HEK293 (cell line): Measurements from ENCODE around the gene B3GALT5.

Source experiments
- CTCF ChIP-seq: fragments of 450-650 bp; formaldehyde crosslinking; IDR thresholded peaks from 2 replicates; pipeline ENCODE4 v1.5.1; 2016; ENCODE audit warnings: missing biosample characterization, missing genetic modification characterization
- KLF7 ChIP-seq: fragments of 450-650 bp; formaldehyde crosslinking; IDR thresholded peaks from 2 replicates; pipeline ENCODE4 v1.5.1; 2016; ENCODE audit warnings: missing biosample characterization, missing genetic modification characterization, borderline replicate concordance
- PBX3 ChIP-seq: sonication (generic); formaldehyde crosslinking; IDR thresholded peaks from 2 replicates; pipeline ENCODE4 v1.8.1; 2022; ENCODE audit warnings: mild to moderate bottlenecking, moderate library complexity, missing genetic modification reagents
- PRDM6 ChIP-seq: fragments of 450-650 bp; formaldehyde crosslinking; IDR thresholded peaks from 2 replicates; pipeline ENCODE4 v1.5.1; 2017; ENCODE audit warnings: missing biosample characterization, missing genetic modification characterization
- ZBTB26 ChIP-seq: fragments of 450-650 bp; formaldehyde crosslinking; optimal IDR thresholded peaks from 2 replicates; pipeline ENCODE3; 2016; ENCODE audit warnings: missing biosample characterization, mild to moderate bottlenecking, missing genetic modification characterization
- ZBTB49 ChIP-seq: fragments of 450-650 bp; formaldehyde crosslinking; IDR thresholded peaks from 2 replicates; pipeline ENCODE4 v1.5.1; 2016; ENCODE audit warnings: missing biosample characterization, missing genetic modification characterization, low read depth
- ZBTB7A ChIP-seq: fragments of 450-650 bp; formaldehyde crosslinking; IDR thresholded peaks from 2 replicates; pipeline ENCODE4 v1.5.1; 2016; ENCODE audit warnings: low read depth, missing biosample characterization, missing genetic modification characterization
- ZNF157 ChIP-seq: fragments of 450-650 bp; formaldehyde crosslinking; IDR thresholded peaks from 2 replicates; pipeline ENCODE4 v1.5.1; 2016; ENCODE audit warnings: missing biosample characterization, missing genetic modification characterization
- ZNF274 ChIP-seq, 2 experiments: fragments of 200-500 bp in 1 of 2; fragments of 450-650 bp in 1 of 2; sonication (Bioruptor generic) in 1 of 2; formaldehyde crosslinking in 1 of 2; IDR thresholded peaks; 2 replicates each; pipeline versions ENCODE4 v1.5.1 to v1.6.1; 2014 to 2016; ENCODE audit warnings: borderline replicate concordance in 1 of 2, inconsistent platforms in 1 of 2, low read length in 1 of 2, missing biosample characterization in 1 of 2, missing genetic modification characterization in 1 of 2
- ZNF302 ChIP-seq: fragments of 450-650 bp; formaldehyde crosslinking; IDR thresholded peaks from 2 replicates; pipeline ENCODE4 v1.5.1; 2016; ENCODE audit warnings: missing biosample characterization, missing genetic modification characterization, low read depth
- ZNF707 ChIP-seq: fragments of 450-650 bp; formaldehyde crosslinking; IDR thresholded peaks from 2 replicates; pipeline ENCODE4 v1.5.1; 2016; ENCODE audit warnings: missing biosample characterization, missing genetic modification characterization
- ZSCAN30 ChIP-seq: fragments of 450-650 bp; IDR thresholded peaks from 2 replicates; pipeline ENCODE4 v1.5.1; 2018; ENCODE audit warnings: missing biosample characterization, mild to moderate bottlenecking, missing genetic modification characterization, moderate library complexity

GRCh38 chr21:39601187-39601928 is 11.4 kb upstream of the B3GALT5 start:
- TF ChIP-seq ZBTB26 (tag by site-specific recombination) (no peak), ZNF274 (IDR thresholded peaks at IDR 0.05; ENCODE audit: low read length) (no peak), ZNF274 (tag by site-specific recombination; IDR thresholded peaks at IDR 0.05; ENCODE audit: borderline replicate concordance) (no peak), ZBTB49 (tag by site-specific recombination) (no peak), ZNF157 (tag by site-specific recombination) (no peak), CTCF (tag by site-specific recombination) (no peak), PBX3 (CRISPR knock-in tag) (no peak), KLF7 (tag by site-specific recombination) (no peak), ZNF302 (tag by site-specific recombination) (no peak), ZNF707 (tag by site-specific recombination) (no peak), ZBTB7A (tag by site-specific recombination) (no peak), PRDM6 (tag by site-specific recombination) (no peak), ZSCAN30 (tag by site-specific recombination) (no peak)
